ENCODE measurements around the gene LIME1. TPM values are rescaled to one million over a fixed set of nuclear protein-coding genes. Genes with fewer than 3 reads are reported as not detected.

Gene LIME1
- total and polyA plus RNA-seq, 12 donors = 0.22 to 103 (median 8.4) TPM

DNA sequence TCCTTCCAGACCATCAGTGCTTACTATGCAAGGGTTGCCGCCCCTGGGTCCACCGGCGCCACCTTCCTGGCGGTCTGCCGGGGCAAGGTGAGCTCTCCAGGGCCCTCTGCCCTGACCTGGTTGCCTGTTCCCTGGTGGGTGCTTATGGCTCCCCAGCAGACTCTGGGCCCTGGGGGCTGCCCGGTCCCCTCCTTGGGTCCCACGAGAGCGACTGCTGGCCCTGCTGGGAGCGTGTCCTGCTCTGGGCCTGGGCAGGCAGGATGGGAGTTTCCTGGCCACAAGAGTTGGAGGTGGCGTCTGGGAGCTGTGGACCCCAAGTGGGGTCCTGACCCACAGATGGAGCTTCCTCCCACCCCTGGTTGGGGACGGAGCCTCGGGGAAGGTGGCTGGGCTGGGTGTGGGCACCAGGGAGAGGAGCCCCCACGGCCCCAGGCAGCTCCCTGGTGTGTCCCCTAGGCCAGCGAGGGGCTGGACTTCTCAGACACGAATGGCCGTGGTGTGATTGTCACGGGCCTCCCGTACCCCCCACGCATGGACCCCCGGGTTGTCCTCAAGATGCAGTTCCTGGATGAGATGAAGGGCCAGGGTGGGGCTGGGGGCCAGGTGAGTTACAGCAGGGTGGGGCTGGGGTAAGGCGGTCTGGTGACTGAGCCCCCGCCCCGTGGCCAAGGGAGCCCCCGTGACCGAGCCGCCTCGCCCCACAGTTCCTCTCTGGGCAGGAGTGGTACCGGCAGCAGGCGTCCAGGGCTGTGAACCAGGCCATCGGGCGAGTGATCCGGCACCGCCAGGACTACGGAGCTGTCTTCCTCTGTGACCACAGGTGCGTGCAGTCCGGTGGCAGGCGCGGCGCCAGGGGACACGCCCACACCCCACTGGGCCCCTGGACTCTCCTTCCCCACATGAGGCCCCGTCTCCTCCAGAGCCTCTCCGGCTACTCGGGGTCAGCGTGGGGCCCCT is 47.1 kb upstream of the LIME1 start:
- Histone ChIP-seq H3K4me3 (no peak overlapping the region), H3K36me3 (replicated peaks in 1 of 2) (peaks cover 0 to under 1% of the 10 kb centered on the region in 2 donors), H3K9me3 (replicated peaks in 1 of 3) (no peaks in the 10 kb centered on the region), H3K4me1 (replicated peaks in 1 of 2) (peaks cover 4 to 29% of the 10 kb centered on the region in 2 donors), H3K27me3 (no peaks in the 10 kb centered on the region), H3K27ac (peak overlapping the region in 2 of 5 donors; percentile 93 to 95)
- TF ChIP-seq, protein P1, sequence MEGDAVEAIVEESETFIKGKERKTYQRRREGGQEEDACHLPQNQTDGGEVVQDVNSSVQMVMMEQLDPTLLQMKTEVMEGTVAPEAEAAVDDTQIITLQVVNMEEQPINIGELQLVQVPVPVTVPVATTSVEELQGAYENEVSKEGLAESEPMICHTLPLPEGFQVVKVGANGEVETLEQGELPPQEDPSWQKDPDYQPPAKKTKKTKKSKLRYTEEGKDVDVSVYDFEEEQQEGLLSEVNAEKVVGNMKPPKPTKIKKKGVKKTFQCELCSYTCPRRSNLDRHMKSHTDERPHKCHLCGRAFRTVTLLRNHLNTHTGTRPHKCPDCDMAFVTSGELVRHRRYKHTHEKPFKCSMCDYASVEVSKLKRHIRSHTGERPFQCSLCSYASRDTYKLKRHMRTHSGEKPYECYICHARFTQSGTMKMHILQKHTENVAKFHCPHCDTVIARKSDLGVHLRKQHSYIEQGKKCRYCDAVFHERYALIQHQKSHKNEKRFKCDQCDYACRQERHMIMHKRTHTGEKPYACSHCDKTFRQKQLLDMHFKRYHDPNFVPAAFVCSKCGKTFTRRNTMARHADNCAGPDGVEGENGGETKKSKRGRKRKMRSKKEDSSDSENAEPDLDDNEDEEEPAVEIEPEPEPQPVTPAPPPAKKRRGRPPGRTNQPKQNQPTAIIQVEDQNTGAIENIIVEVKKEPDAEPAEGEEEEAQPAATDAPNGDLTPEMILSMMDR (IDR thresholded peaks at IDR 0.05) = no peak
- TF ChIP-seq POLR2A (IDR thresholded peaks at IDR 0.05) = no peak
- intact Hi-C loops (cut with DNase I) = no loop called here
- 88 to 100% (median 93%) methylated on average over 2 to 44 of the region's 44 CpGs for WGBS, 4 donors
- peak in 1 of 7 donors; percentile 50 for DNase-seq

DNA sequence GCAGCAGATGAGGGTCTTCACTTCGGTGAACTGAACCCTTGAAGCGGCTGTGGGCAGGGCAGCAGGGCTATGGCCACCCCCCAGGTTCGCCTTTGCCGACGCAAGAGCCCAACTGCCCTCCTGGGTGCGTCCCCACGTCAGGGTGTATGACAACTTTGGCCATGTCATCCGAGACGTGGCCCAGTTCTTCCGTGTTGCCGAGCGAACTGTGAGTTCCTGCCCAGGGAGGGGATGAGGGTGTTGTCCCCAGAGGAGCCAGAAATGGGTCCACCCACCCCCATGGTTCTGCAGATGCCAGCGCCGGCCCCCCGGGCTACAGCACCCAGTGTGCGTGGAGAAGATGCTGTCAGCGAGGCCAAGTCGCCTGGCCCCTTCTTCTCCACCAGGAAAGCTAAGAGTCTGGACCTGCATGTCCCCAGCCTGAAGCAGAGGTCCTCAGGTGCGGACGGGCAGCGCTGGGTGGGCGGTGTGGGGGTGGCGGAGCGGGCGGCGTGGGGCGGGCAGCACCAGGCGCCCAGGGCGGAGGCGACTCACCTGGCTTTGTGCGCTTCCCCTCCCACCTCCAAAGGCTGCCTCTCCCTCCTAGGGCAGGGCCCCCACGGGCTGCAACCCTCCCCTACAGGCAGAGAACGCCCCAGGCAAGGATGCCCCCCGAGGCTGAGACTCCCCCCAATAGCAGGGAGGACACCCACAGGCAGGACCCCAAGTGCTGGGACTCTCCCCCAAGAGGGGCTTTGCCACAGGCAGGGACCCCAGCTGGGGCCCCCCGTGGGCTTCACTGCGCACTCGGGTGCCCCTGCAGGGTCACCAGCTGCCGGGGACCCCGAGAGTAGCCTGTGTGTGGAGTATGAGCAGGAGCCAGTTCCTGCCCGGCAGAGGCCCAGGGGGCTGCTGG is 46.2 kb upstream of the LIME1 start:
- H3K4me1 ChIP-seq (replicated peaks in 1 of 2) = peaks cover 4 to 29% of the 10 kb centered on the region in 2 donors
- H3K36me3 ChIP-seq (replicated peaks in 1 of 2) = peaks cover 0 to 5% of the 10 kb centered on the region in 2 donors
- intact Hi-C loops (cut with DNase I) = no loop called here
- TF ChIP-seq, protein P1 (IDR thresholded peaks at IDR 0.05) = no peak
- no peak for TF ChIP-seq POLR2A (IDR thresholded peaks at IDR 0.05)
- 87 to 93% (median 91%) methylated on average over 19 to 40 of the region's 40 CpGs for WGBS, 4 donors
- peak in 2 of 7 donors; percentile 11 to 32 for DNase-seq
- H3K27ac ChIP-seq = peak overlapping the region in 1 of 5 donors; percentile 95
- H3K9me3 ChIP-seq (replicated peaks in 1 of 3) = no peaks in the 10 kb centered on the region
- no peak overlapping the region for H3K4me3 ChIP-seq
- H3K27me3 ChIP-seq = no peaks in the 10 kb centered on the region

DNA sequence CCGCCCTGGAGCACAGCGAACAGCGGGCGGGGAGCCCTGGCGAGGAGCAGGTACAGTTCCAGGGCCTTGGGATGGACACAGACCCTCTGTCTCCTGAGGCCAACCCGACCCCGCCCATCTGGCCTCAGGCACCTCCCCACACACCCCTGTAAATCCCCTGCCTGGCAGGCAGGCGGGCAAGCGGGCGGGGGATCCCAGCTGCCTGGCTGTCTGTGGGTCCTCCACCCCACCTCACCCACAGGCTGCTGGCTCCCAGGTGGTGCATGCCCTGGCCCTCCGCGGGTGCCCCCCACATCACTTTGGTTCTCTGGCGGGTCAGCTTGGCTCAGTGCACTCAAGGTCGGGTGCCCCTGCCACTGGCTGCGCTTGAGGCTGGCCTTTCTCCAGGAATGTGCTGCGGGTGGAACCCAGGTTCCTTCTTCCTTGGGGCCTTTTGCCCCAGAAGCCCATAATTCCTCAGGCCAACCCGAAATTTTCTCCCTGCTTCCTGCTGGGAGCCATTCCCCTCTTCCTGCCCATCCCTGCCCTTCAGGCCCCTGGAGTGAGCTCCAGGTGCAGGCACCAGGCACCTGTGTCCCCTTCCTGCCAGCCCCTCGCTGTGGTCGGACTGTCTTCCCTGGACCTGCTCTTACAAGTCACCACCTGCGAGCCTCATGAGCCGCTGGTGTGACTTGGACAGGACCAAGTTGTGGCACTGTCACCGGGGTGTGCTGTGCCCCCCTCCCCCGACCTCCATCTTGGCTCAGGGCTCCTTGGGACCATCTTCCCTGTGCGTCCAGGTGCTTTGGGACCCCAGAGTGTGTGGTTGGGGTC is 45.4 kb upstream of the LIME1 start:
- Histone ChIP-seq H3K27ac (peak overlapping the region in 1 of 5 donors; percentile 29), H3K27me3 (no peaks in the 10 kb centered on the region), H3K9me3 (replicated peaks in 1 of 3) (no peaks in the 10 kb centered on the region), H3K4me1 (replicated peaks in 1 of 2) (peaks cover 2 to 24% of the 10 kb centered on the region in 2 donors), H3K4me3 (no peak overlapping the region), H3K36me3 (replicated peaks in 1 of 2) (peaks cover 0 to 8% of the 10 kb centered on the region in 2 donors)
- WGBS, 4 donors = 73 to 88% (median 75%) methylated on average over 6 to 24 of the region's 24 CpGs
- DNase-seq = peak in 3 of 7 donors; percentile 13 to 34 (median 26)
- TF ChIP-seq, protein P1 (IDR thresholded peaks at IDR 0.05) = no peak
- no peak for TF ChIP-seq POLR2A (IDR thresholded peaks at IDR 0.05)
- intact Hi-C loops (cut with DNase I) = no loop called here
